GM12878 (cell line): Measurements from ENCODE around the gene SMURF1.

ENCODE experiments used
- CHD1 ChIP-seq: IDR thresholded peaks from 2 replicates; pipeline ENCODE4 v1.6.1; 2012; ENCODE audit warnings: low read depth, low read length, improper control_type of control experiment
- CREM ChIP-seq: IDR thresholded peaks from 2 replicates; pipeline ENCODE4 v1.6.1; 2014; ENCODE audit warnings: antibody characterized with exemption, low read depth
- CTCF ChIP-seq, 3 experiments: IDR thresholded peaks in 2 of 3; conservative IDR thresholded peaks in 1 of 3; 2 replicates each; pipeline ENCODE4 v1.5.1; 2011; ENCODE audit warnings: low read depth in 3 of 3, low read length in 3 of 3, mild to moderate bottlenecking in 3 of 3, control low read depth in 2 of 3, moderate library complexity in 2 of 3, inconsistent platforms in 1 of 3, mixed read lengths in 1 of 3; ENCODE audit not compliant: control insufficient read depth in 2 of 3, insufficient read depth in 1 of 3; ENCODE audit errors: extremely low read depth in 1 of 3
- EZH2 ChIP-seq: IDR thresholded peaks from 2 replicates; pipeline ENCODE4 v1.6.1; 2012; ENCODE audit warnings: low read depth, mild to moderate bottlenecking, control low read depth, inconsistent platforms, low read length, borderline replicate concordance; ENCODE audit not compliant: control insufficient read depth
- GATAD2B ChIP-seq: fragments of 450-650 bp; conservative IDR thresholded peaks from 2 replicates; pipeline ENCODE4 v1.6.1; 2017; ENCODE audit warnings: low read depth, mild to moderate bottlenecking, moderate library complexity
- KAT2A ChIP-seq: conservative IDR thresholded peaks from 2 replicates; pipeline ENCODE4 v1.6.1; 2011; ENCODE audit warnings: low read depth, low read length; ENCODE audit not compliant: control insufficient read depth
- POLR2A ChIP-seq: IDR thresholded peaks from 2 replicates; pipeline ENCODE4 v1.6.1; 2011; ENCODE audit warnings: low read depth, mild to moderate bottlenecking, low read length
- RAD21 ChIP-seq: IDR thresholded peaks from 2 replicates; pipeline ENCODE4 v1.6.1; 2011; ENCODE audit warnings: mild to moderate bottlenecking, low read depth, low read length, moderate library complexity; ENCODE audit not compliant: insufficient read depth
- RAD51 ChIP-seq: fragments of 450-650 bp; IDR thresholded peaks from 2 replicates; pipeline ENCODE4 v1.6.1; 2016; ENCODE audit warnings: moderate library complexity, mild to moderate bottlenecking, inconsistent platforms

GRCh38 chr7:99089914-99090629 is 53.8 kb downstream of the SMURF1 start:
- TF ChIP-seq KAT2A, result no peak
- TF ChIP-seq POLR2A, result no peak
- no peak for TF ChIP-seq EZH2
- no peak for TF ChIP-seq GATAD2B
- TF ChIP-seq CTCF (IDR thresholded peaks at IDR 0.05 in 2 of 3, conservative IDR thresholded peaks at IDR 0.05 in 1 of 3; ENCODE audit: control insufficient read depth in 2 of 3, extremely low read depth in 1 of 3, insufficient read depth in 1 of 3, low read depth in 3 of 3, low read length in 3 of 3), result no peak
- no peak for TF ChIP-seq CREM
- no peak for TF ChIP-seq RAD21
- no peak for TF ChIP-seq CHD1
- no peak for TF ChIP-seq RAD51
